Stimulated activated CD4-positive, alpha-beta T cell treated with anti-CD3 and anti-CD28 coated beads, Interleukin-1b, Interleukin-23, amount 100 ng/mL, for 1 hour (primary cell): ENCODE results near the gene APOBEC3F.
"Not testable (repeated sequence)": the region's sequence is repeated elsewhere in the genome, so short reads cannot be mapped to it uniquely, and the experiment has no call there.

Experiments used
- DNase-seq, 2 donors: peaks; one replicate each; pipeline ENCODE4 v3.0.0-alpha.2; 2020; ENCODE audit warnings: low read depth in 2 of 2

Gene APOBEC3F

GRCh38 chr22:39027717-39028116 lies 12.9 kb upstream of the APOBEC3F start:
- DNase-seq: no peak

- no peak for DNase-seq
Observed at GRCh38 chr22:39028281-39028680, 12.4 kb upstream of the APOBEC3F start.

- no peak for DNase-seq
Observed at GRCh38 chr22:39029227-39029626, 11.4 kb upstream of the APOBEC3F start.

- no peak for DNase-seq
Observed at GRCh38 chr22:39030705-39031104, 10.0 kb upstream of the APOBEC3F start.

- DNase-seq: not testable (repeated sequence)
Observed at GRCh38 chr22:39031434-39032295, 9.0 kb upstream of the APOBEC3F start.

GRCh38 chr22:39037071-39037470 lies 3.6 kb upstream of the APOBEC3F start:
- DNase-seq: not testable (repeated sequence)

GRCh38 chr22:39039306-39040126 lies 1.1 kb upstream of the APOBEC3F start:
- DNase-seq: no peak

GRCh38 chr22:39040155-39040537 lies 518 bp upstream of the APOBEC3F start:
- DNase-seq: not testable (repeated sequence)

GRCh38 chr22:39041908-39042307 lies 1.2 kb downstream of the APOBEC3F start:
- no peak for DNase-seq

GRCh38 chr22:39043063-39043462 lies 2.4 kb downstream of the APOBEC3F start:
- not testable (repeated sequence) for DNase-seq

- DNase-seq: not testable (repeated sequence)
Observed at GRCh38 chr22:39045136-39045535, 4.5 kb downstream of the APOBEC3F start.

- not testable (repeated sequence) for DNase-seq
Observed at GRCh38 chr22:39049486-39049885, 8.8 kb downstream of the APOBEC3F start.

- DNase-seq: not testable (repeated sequence)
Observed at GRCh38 chr22:39051844-39052495, 11.3 kb downstream of the APOBEC3F start.

- no peak for DNase-seq
Observed at GRCh38 chr22:39055658-39056057, 15.0 kb downstream of the APOBEC3F start.

GRCh38 chr22:39061290-39061689 lies 20.6 kb downstream of the APOBEC3F start:
- DNase-seq: not testable (repeated sequence)

- DNase-seq: not testable (repeated sequence)
Observed at GRCh38 chr22:39061951-39062350, 21.3 kb downstream of the APOBEC3F start.

- not testable (repeated sequence) for DNase-seq
Observed at GRCh38 chr22:39063904-39064303, 23.2 kb downstream of the APOBEC3F start.

GRCh38 chr22:39066442-39067276 lies 26.0 kb downstream of the APOBEC3F start:
- DNase-seq: not testable (repeated sequence)

- no peak for DNase-seq
Observed at GRCh38 chr22:39068033-39068785, 27.5 kb downstream of the APOBEC3F start.

- DNase-seq: no peak
Observed at GRCh38 chr22:39070186-39070585, 29.5 kb downstream of the APOBEC3F start.
